IMR-90 (cell line): ENCODE measurements around the gene SGMS1.
"Not testable (repeated sequence)": the region's sequence is repeated elsewhere in the genome, so short reads cannot be mapped to it uniquely, and the experiment has no call there.

Experiments used
- BHLHE40 ChIP-seq: fragments of 150-350 bp; IDR thresholded peaks from 2 replicates; pipeline ENCODE4 v1.6.1; 2016; ENCODE audit warnings: mild to moderate bottlenecking, low read depth, low read length
- FOS ChIP-seq: fragments of 150-350 bp; IDR thresholded peaks from 2 replicates; pipeline ENCODE4 v1.6.1; 2016; ENCODE audit warnings: low read depth, low read length
- MXI1 ChIP-seq: IDR thresholded peaks from 2 replicates; pipeline ENCODE4 v1.6.1; 2012; ENCODE audit warnings: low read depth, mild to moderate bottlenecking, low read length, moderate library complexity, borderline replicate concordance
- NFE2L2 ChIP-seq: fragments of 150-350 bp; IDR thresholded peaks from 2 replicates; pipeline ENCODE4 v1.6.1; 2016; ENCODE audit warnings: low read depth, mild to moderate bottlenecking, low read length
- POLR2A ChIP-seq: IDR thresholded peaks from 2 replicates; pipeline ENCODE4 v1.6.1; 2012; ENCODE audit warnings: mild to moderate bottlenecking, low read depth, low read length
- RAD21 ChIP-seq: IDR thresholded peaks from 2 replicates; pipeline ENCODE4 v1.6.1; 2012; ENCODE audit warnings: low read length, improper control_type of control experiment
- RCOR1 ChIP-seq: IDR thresholded peaks from 2 replicates; pipeline ENCODE4 v1.6.1; 2012; ENCODE audit warnings: mild to moderate bottlenecking, low read length, improper control_type of control experiment; ENCODE audit not compliant: insufficient replicate concordance
- SMC3 ChIP-seq: fragments of 150-350 bp; IDR thresholded peaks from 2 replicates; pipeline ENCODE4 v1.6.1; 2016; ENCODE audit warnings: low read depth, mild to moderate bottlenecking, antibody characterized with exemption, low read length, moderate library complexity
- TF ChIP-seq, protein P1 (sequence below): conservative IDR thresholded peaks from 2 replicates; pipeline ENCODE4 v1.5.1; 2012; ENCODE audit warnings: mild to moderate bottlenecking, low read depth, low read length, improper control_type of control experiment
- TF ChIP-seq, protein P2 (sequence below): fragments of 150-350 bp; IDR thresholded peaks from 2 replicates; pipeline ENCODE4 v1.6.1; 2017; ENCODE audit warnings: mild to moderate bottlenecking, antibody characterized with exemption, low read length, low read depth

DNA sequence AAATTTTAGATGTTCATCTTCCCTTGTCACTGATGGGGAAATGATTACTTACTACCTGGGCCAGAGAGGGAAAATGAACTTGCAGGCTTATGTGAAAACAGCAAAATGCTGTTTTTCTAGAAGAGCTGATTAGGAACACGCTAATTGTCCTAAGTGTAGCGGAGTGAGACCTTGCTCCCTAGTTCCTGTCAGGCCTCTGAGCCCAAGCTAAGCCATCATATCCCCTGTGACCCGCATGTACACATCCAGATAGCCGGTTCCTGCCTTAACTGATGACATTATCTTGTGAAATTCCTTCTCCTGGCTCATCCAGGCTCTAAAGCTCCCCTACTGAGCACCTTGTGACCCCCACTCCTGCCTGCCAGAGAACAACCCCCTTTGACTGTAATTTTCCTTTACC, 120.6 kb downstream of the SGMS1 start:
- TF ChIP-seq BHLHE40, NFE2L2, RAD21, POLR2A, SMC3, FOS, RCOR1, MXI1: not testable (repeated sequence)
- TF ChIP-seq, protein P1, sequence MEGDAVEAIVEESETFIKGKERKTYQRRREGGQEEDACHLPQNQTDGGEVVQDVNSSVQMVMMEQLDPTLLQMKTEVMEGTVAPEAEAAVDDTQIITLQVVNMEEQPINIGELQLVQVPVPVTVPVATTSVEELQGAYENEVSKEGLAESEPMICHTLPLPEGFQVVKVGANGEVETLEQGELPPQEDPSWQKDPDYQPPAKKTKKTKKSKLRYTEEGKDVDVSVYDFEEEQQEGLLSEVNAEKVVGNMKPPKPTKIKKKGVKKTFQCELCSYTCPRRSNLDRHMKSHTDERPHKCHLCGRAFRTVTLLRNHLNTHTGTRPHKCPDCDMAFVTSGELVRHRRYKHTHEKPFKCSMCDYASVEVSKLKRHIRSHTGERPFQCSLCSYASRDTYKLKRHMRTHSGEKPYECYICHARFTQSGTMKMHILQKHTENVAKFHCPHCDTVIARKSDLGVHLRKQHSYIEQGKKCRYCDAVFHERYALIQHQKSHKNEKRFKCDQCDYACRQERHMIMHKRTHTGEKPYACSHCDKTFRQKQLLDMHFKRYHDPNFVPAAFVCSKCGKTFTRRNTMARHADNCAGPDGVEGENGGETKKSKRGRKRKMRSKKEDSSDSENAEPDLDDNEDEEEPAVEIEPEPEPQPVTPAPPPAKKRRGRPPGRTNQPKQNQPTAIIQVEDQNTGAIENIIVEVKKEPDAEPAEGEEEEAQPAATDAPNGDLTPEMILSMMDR = not testable (repeated sequence)
- TF ChIP-seq, protein P2, sequence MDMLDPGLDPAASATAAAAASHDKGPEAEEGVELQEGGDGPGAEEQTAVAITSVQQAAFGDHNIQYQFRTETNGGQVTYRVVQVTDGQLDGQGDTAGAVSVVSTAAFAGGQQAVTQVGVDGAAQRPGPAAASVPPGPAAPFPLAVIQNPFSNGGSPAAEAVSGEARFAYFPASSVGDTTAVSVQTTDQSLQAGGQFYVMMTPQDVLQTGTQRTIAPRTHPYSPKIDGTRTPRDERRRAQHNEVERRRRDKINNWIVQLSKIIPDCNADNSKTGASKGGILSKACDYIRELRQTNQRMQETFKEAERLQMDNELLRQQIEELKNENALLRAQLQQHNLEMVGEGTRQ = not testable (repeated sequence)
